ENCODE measurements around the gene POFUT1. TPM values are rescaled to one million over a fixed set of nuclear protein-coding genes. Genes with fewer than 3 reads are reported as not detected.

Gene POFUT1
- total RNA-seq, 1 donor from 2014 or later, result 46.3 TPM

- TF ChIP-seq CTCF (IDR thresholded peaks at IDR 0.05; ENCODE audit: unreplicated experiment), result no peak
- peaks cover 38% of the 10 kb centered on the region for H3K36me3 Mint-ChIP-seq
- H3K27me3 Mint-ChIP-seq (ENCODE audit: low read depth), result no peaks in the 10 kb centered on the region
- peaks cover 16% of the 10 kb centered on the region for H3K4me1 Mint-ChIP-seq
- no peak overlapping the region for H3K4me3 Mint-ChIP-seq
- H3K9me3 Mint-ChIP-seq, result no peaks in the 10 kb centered on the region
- no peak for DNase-seq (ENCODE audit: low spot score in 2 of 2, unreplicated experiment in 2 of 2)
- peak overlapping the region; percentile 76 for H3K27ac Mint-ChIP-seq
Measured at GRCh38 chr20:32236048-32236533, 28.4 kb downstream of the POFUT1 start.

GRCh38 chr20:32236819-32237218 is 29.1 kb downstream of the POFUT1 start:
- TF ChIP-seq CTCF (IDR thresholded peaks at IDR 0.05; ENCODE audit: unreplicated experiment), result no peak
- no peaks in the 10 kb centered on the region for H3K9me3 Mint-ChIP-seq

GRCh38 chr20:32237419-32237818 is 29.7 kb downstream of the POFUT1 start:
- Mint-ChIP-seq H3K4me1 (peaks cover 12% of the 10 kb centered on the region), H3K9me3 (no peaks in the 10 kb centered on the region), H3K27ac (no peak overlapping the region), H3K36me3 (peaks cover 27% of the 10 kb centered on the region), H3K4me3 (no peak overlapping the region), H3K27me3 (ENCODE audit: low read depth) (no peaks in the 10 kb centered on the region)
- TF ChIP-seq CTCF (IDR thresholded peaks at IDR 0.05; ENCODE audit: unreplicated experiment), result no peak
- no peak for DNase-seq (ENCODE audit: low spot score in 2 of 2, unreplicated experiment in 2 of 2)

More at GRCh38 chr20:32236819-32237218, 29.1 kb downstream of the POFUT1 start:
- H3K27ac Mint-ChIP-seq, result no peak overlapping the region
- peaks cover 15% of the 10 kb centered on the region for H3K4me1 Mint-ChIP-seq
- peaks cover 30% of the 10 kb centered on the region for H3K36me3 Mint-ChIP-seq
- no peak overlapping the region for H3K4me3 Mint-ChIP-seq
- no peaks in the 10 kb centered on the region for H3K27me3 Mint-ChIP-seq (ENCODE audit: low read depth)
- no peak for DNase-seq (ENCODE audit: low spot score in 2 of 2, unreplicated experiment in 2 of 2)

GRCh38 chr20:32238483-32239425 is 31.1 kb downstream of the POFUT1 start:
- peaks cover 12% of the 10 kb centered on the region for H3K4me1 Mint-ChIP-seq
- TF ChIP-seq CTCF (IDR thresholded peaks at IDR 0.05; ENCODE audit: unreplicated experiment), result no peak
- H3K27ac Mint-ChIP-seq, result no peak overlapping the region
- H3K36me3 Mint-ChIP-seq, result peaks cover 16% of the 10 kb centered on the region
- no peaks in the 10 kb centered on the region for H3K9me3 Mint-ChIP-seq
- H3K27me3 Mint-ChIP-seq (ENCODE audit: low read depth), result no peaks in the 10 kb centered on the region
- DNase-seq (ENCODE audit: low spot score in 2 of 2, unreplicated experiment in 2 of 2), result no peak
- H3K4me3 Mint-ChIP-seq, result no peak overlapping the region

- Mint-ChIP-seq H3K4me1 (peaks cover 12% of the 10 kb centered on the region), H3K27me3 (ENCODE audit: low read depth) (no peaks in the 10 kb centered on the region), H3K36me3 (peaks cover 9% of the 10 kb centered on the region), H3K9me3 (no peaks in the 10 kb centered on the region), H3K4me3 (no peak overlapping the region), H3K27ac (no peak overlapping the region)
- no peak for DNase-seq (ENCODE audit: low spot score in 2 of 2, unreplicated experiment in 2 of 2)
- no peak for TF ChIP-seq CTCF (IDR thresholded peaks at IDR 0.05; ENCODE audit: unreplicated experiment)
Measured at GRCh38 chr20:32240205-32240604, 32.5 kb downstream of the POFUT1 start.

Measured in mesothelial cell of epicardium (in vitro differentiated cells).